ENCODE data around the gene DNAJC4. TPM values are rescaled to one million over a fixed set of nuclear protein-coding genes. Genes with fewer than 3 reads are reported as not detected.

Gene DNAJC4
- total and polyA plus RNA-seq, 12 donors, result 19.9 to 220 (median 66.8) TPM

GRCh38 chr11:64192434-64192833, 37.9 kb upstream of the DNAJC4 start:
- WGBS, 4 donors, result 86 to 91% (median 89%) methylated on average over 5 of the region's 5 CpGs
- no peak for TF ChIP-seq CTCF (IDR thresholded peaks at IDR 0.05)
- TF ChIP-seq POLR2A (IDR thresholded peaks at IDR 0.05), result no peak
- no peak overlapping the region for H3K4me3 ChIP-seq
- intact Hi-C loops (cut with DNase I), result no loop called here
- DNase-seq, result no peak
- no peak overlapping the region for H3K27ac ChIP-seq
- H3K9me3 ChIP-seq (replicated peaks in 1 of 3), result no peaks in the 10 kb centered on the region
- H3K27me3 ChIP-seq, result no peaks in the 10 kb centered on the region
- peaks cover 0 to 24% of the 10 kb centered on the region in 2 donors for H3K4me1 ChIP-seq (replicated peaks in 1 of 2)
- peaks cover 0 to 59% of the 10 kb centered on the region in 2 donors for H3K36me3 ChIP-seq (replicated peaks in 1 of 2)

- TF ChIP-seq POLR2A (IDR thresholded peaks at IDR 0.05) (no peak), CTCF (IDR thresholded peaks at IDR 0.05) (no peak)
Measured at GRCh38 chr11:64196626-64197025, 33.7 kb upstream of the DNAJC4 start.

GRCh38 chr11:64198511-64198910, 31.8 kb upstream of the DNAJC4 start:
- Histone ChIP-seq H3K27ac (no peak overlapping the region), H3K4me1 (replicated peaks in 1 of 2) (no peaks in the 10 kb centered on the region), H3K4me3 (no peak overlapping the region), H3K27me3 (no peaks in the 10 kb centered on the region), H3K36me3 (replicated peaks in 1 of 2) (peaks cover 0 to 97% of the 10 kb centered on the region in 2 donors), H3K9me3 (replicated peaks in 1 of 3) (no peaks in the 10 kb centered on the region)
- TF ChIP-seq POLR2A (IDR thresholded peaks at IDR 0.05) (no peak), CTCF (IDR thresholded peaks at IDR 0.05) (no peak)
- 91 to 100% (median 96%) methylated on average over 2 of the region's 2 CpGs for WGBS, 4 donors
- intact Hi-C loops (cut with DNase I), result no loop called here
- no peak for DNase-seq

More at GRCh38 chr11:64196626-64197025, 33.7 kb upstream of the DNAJC4 start:
- H3K27me3 ChIP-seq, result no peaks in the 10 kb centered on the region
- no peaks in the 10 kb centered on the region for H3K4me1 ChIP-seq (replicated peaks in 1 of 2)
- no peak overlapping the region for H3K27ac ChIP-seq
- no peak for DNase-seq
- 80 to 87% (median 83%) methylated on average over 9 of the region's 9 CpGs for WGBS, 4 donors
- no peak overlapping the region for H3K4me3 ChIP-seq
- H3K9me3 ChIP-seq (replicated peaks in 1 of 3), result no peaks in the 10 kb centered on the region
- intact Hi-C loops (cut with DNase I), result no loop called here
- peaks cover 0 to 93% of the 10 kb centered on the region in 2 donors for H3K36me3 ChIP-seq (replicated peaks in 1 of 2)

- Histone ChIP-seq H3K27me3 (no peaks in the 10 kb centered on the region), H3K4me3 (no peak overlapping the region), H3K27ac (no peak overlapping the region), H3K4me1 (replicated peaks in 1 of 2) (peaks cover 8 to 13% of the 10 kb centered on the region in 2 donors), H3K9me3 (replicated peaks in 1 of 3) (no peaks in the 10 kb centered on the region), H3K36me3 (replicated peaks in 1 of 2) (peaks cover 0 to 75% of the 10 kb centered on the region in 2 donors)
- 63 to 86% (median 83%) methylated on average over 3 of the region's 3 CpGs for WGBS, 4 donors
- intact Hi-C loops (cut with DNase I), result no loop called here
- TF ChIP-seq CTCF (IDR thresholded peaks at IDR 0.05) (no peak), POLR2A (IDR thresholded peaks at IDR 0.05) (no peak)
- DNase-seq, result no peak
Measured at GRCh38 chr11:64201543-64201942, 28.8 kb upstream of the DNAJC4 start.

Measured in adrenal gland (tissue), 12 donors.